Natural killer cell (primary cell): Measurements from ENCODE around the gene CENPB. TPM values are rescaled to one million over a fixed set of nuclear protein-coding genes. Genes with fewer than 3 reads are reported as not detected.

Source experiments
- ATAC-seq, 3 donors: fragments of 150-1000 bp in 2 of 3; fragments of 200-7000 bp in 1 of 3; cut with Tn5 transposase; 1 replicate in 1 of 3; 2 replicates in 2 of 3; pipeline ENCODE4 v1.10.0; 2021; ENCODE audit warnings: mild to moderate bottlenecking in 2 of 3, moderate library complexity in 2 of 3
- DNase-seq, 2 donors: peaks; one replicate each; pipeline versions ENCODE4 v3.0.0 to v3.0.0-alpha.2; 2013 to 2021; ENCODE audit warnings: mixed read lengths in 1 of 2
- H3K27ac ChIP-seq: one replicate; pipeline ENCODE4 v1.5.1; 2013; ENCODE audit warnings: mild to moderate bottlenecking, low read length
- H3K27me3 ChIP-seq: one replicate; pipeline ENCODE4 v1.6.1; 2013; ENCODE audit warnings: low read length; ENCODE audit not compliant: control insufficient read depth, insufficient read depth
- H3K36me3 ChIP-seq: one replicate; pipeline ENCODE4 v1.6.1; 2013; ENCODE audit warnings: low read length; ENCODE audit not compliant: control insufficient read depth, insufficient read depth
- H3K4me1 ChIP-seq: one replicate; pipeline ENCODE4 v1.6.1; 2013; ENCODE audit warnings: low read length; ENCODE audit not compliant: control insufficient read depth, insufficient read depth
- H3K4me3 ChIP-seq: one replicate; pipeline ENCODE4 v1.5.1; 2013; ENCODE audit warnings: low read length
- H3K9me3 ChIP-seq: one replicate; pipeline ENCODE4 v1.6.1; 2013; ENCODE audit warnings: low read length; ENCODE audit not compliant: control insufficient read depth, insufficient read depth
- H3K27ac Mint-ChIP-seq, 2 donors: one replicate each; pipeline ENCODE4 v1.8.0; 2022; ENCODE audit warnings: mild to moderate bottlenecking in 2 of 2, mixed read lengths in 2 of 2, moderate library complexity in 1 of 2
- H3K27me3 Mint-ChIP-seq, 2 donors: one replicate each; pipeline ENCODE4 v1.8.0; 2022; ENCODE audit warnings: low read depth in 2 of 2, mixed read lengths in 2 of 2
- H3K36me3 Mint-ChIP-seq: one replicate; pipeline ENCODE4 v1.8.0; 2022; ENCODE audit warnings: mixed read lengths
- H3K4me1 Mint-ChIP-seq, 2 donors: one replicate each; pipeline ENCODE4 v1.8.0; 2022; ENCODE audit warnings: mixed read lengths in 2 of 2
- H3K4me3 Mint-ChIP-seq: one replicate; pipeline ENCODE4 v1.8.0; 2022; ENCODE audit warnings: mild to moderate bottlenecking, moderate library complexity, mixed read lengths
- H3K9me3 Mint-ChIP-seq, 2 donors: one replicate each; pipeline ENCODE4 v1.8.0; 2022; ENCODE audit warnings: mixed read lengths in 2 of 2
- WGBS: methylation state at CpG from one replicate; pipeline ENCODE4 v1.1.7; 2013; ENCODE audit warnings: missing lambda C conversion rate; ENCODE audit not compliant: insufficient coverage; 5-methylcytosine and 5-hydroxymethylcytosine counted together
- intact Hi-C: fragments of 100-400 bp; cut with micrococcal nuclease; formaldehyde crosslinking; loops from one replicate; pipeline ENCODE4 v1.14.2; 2022
- total RNA-seq, 4 donors: library from RNA; stranded (reverse); fragments of 120-200 nt in 1 of 4; gene quantifications; one replicate each; pipeline versions ENCODE4 v1.2.3 to v1.2.4, GENCODE V29; 2013 to 2022
- TF ChIP-seq, protein P1 (sequence below): fragments of 200-600 bp; IDR thresholded peaks from one replicate; pipeline ENCODE4 v1.8.0; 2022; ENCODE audit warnings: antibody characterized with exemption

The CENPB gene
- total RNA-seq, 3 donors from 2014 or later (not counting 1 experiment from before 2014, with no cell fraction given), result 46.7 to 62.6 (median 55.4) TPM

DNA sequence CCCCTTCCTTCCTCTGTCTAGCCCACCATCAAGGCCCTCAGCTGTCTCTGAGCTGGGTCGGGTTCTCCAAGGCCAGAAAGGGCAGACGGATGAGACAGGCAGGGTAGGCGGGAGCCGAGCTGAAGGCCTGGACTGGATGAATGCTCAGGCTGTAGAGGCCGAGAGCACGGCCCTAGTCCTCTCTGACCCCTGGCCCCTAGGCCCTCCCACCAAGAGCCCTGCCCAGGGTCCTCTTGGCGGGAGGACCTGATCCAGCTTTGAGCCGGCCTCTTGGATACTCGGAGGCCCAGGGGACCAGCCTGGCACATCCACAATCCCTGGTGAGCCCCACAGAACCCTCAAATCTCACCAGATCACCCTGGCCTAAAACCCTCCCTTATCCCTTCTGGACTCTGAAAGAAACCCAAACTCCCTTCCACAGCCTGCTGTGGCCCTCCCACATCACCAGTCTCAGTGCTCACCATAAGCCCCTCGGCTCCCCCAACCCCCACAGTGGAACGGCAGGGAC lies 27.2 kb downstream of the CENPB start:
- WGBS, result 86% methylated on average over 11 of the region's 11 CpGs
- no peak for DNase-seq
- TF ChIP-seq, protein P1, sequence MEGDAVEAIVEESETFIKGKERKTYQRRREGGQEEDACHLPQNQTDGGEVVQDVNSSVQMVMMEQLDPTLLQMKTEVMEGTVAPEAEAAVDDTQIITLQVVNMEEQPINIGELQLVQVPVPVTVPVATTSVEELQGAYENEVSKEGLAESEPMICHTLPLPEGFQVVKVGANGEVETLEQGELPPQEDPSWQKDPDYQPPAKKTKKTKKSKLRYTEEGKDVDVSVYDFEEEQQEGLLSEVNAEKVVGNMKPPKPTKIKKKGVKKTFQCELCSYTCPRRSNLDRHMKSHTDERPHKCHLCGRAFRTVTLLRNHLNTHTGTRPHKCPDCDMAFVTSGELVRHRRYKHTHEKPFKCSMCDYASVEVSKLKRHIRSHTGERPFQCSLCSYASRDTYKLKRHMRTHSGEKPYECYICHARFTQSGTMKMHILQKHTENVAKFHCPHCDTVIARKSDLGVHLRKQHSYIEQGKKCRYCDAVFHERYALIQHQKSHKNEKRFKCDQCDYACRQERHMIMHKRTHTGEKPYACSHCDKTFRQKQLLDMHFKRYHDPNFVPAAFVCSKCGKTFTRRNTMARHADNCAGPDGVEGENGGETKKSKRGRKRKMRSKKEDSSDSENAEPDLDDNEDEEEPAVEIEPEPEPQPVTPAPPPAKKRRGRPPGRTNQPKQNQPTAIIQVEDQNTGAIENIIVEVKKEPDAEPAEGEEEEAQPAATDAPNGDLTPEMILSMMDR, result no peak
- H3K9me3 Mint-ChIP-seq, result no peaks in the 10 kb centered on the region
- H3K4me3 ChIP-seq, result no peak overlapping the region
- H3K27me3 Mint-ChIP-seq, result no peaks in the 10 kb centered on the region
- no peaks in the 10 kb centered on the region for H3K36me3 Mint-ChIP-seq
- H3K27me3 ChIP-seq, result no peaks in the 10 kb centered on the region
- no peak for ATAC-seq
- H3K4me1 ChIP-seq, result peaks cover 7% of the 10 kb centered on the region
- H3K36me3 ChIP-seq, result no peaks in the 10 kb centered on the region
- H3K4me3 Mint-ChIP-seq, result no peak overlapping the region
- no peaks in the 10 kb centered on the region for H3K9me3 ChIP-seq
- H3K27ac ChIP-seq, result no peak overlapping the region
- H3K4me1 Mint-ChIP-seq, result no peaks in the 10 kb centered on the region
- intact Hi-C loops, result no loop called here
- H3K27ac Mint-ChIP-seq, result no peak overlapping the region

DNA sequence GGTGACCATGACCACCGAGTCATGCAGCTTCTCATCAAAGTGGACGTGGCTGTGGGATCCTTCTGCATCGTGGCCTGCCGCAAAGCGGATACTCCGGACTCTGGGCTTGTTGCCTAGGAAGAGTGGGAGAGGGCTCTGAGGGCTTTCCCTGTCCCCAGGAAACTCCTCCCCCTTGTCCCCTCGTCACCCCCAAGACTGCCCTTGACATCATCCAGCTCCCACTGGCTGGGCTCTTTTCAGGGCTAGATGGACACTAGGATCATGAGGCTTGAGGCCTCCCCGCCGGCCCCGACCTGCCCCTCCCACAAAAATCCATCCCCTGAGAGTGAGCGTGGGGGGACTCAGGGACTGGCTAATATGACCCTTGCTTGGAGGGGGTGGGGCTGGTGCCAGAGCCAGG lies 28.0 kb downstream of the CENPB start:
- Mint-ChIP-seq H3K9me3 (no peaks in the 10 kb centered on the region), H3K27ac (no peak overlapping the region), H3K4me1 (no peaks in the 10 kb centered on the region), H3K4me3 (no peak overlapping the region), H3K27me3 (no peaks in the 10 kb centered on the region), H3K36me3 (no peaks in the 10 kb centered on the region)
- Histone ChIP-seq H3K9me3 (no peaks in the 10 kb centered on the region), H3K4me1 (no peaks in the 10 kb centered on the region), H3K27ac (no peak overlapping the region), H3K4me3 (no peak overlapping the region), H3K27me3 (no peaks in the 10 kb centered on the region), H3K36me3 (no peaks in the 10 kb centered on the region)
- ATAC-seq (no peak), DNase-seq (no peak)
- intact Hi-C loops, result no loop called here
- TF ChIP-seq, protein P1, result no peak
- 90% methylated on average over 8 of the region's 11 CpGs for WGBS

DNA sequence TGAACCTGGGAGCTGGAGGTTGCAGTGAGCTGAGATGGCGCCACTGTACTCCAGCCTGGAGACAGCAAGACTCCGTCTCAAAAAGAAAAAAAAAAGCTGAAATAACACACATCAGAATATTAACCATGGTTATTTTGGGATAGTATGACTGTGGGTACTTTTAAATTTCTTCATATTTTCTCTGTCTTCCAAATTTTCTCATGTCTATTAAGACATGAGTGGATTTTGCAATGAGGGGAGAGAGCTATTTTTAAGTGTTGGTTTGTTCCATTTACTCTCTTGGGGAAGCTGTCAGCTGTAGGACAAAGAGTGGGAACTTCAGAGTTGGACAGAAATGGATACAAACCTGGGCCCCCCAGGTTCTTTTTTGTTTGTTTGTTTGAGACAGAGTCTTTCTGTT lies 29.3 kb downstream of the CENPB start:
- Mint-ChIP-seq H3K4me1 (peaks cover 0 to under 1% of the 10 kb centered on the region in 2 donors), H3K4me3 (no peak overlapping the region), H3K36me3 (no peaks in the 10 kb centered on the region), H3K27me3 (no peaks in the 10 kb centered on the region), H3K27ac (no peak overlapping the region), H3K9me3 (no peaks in the 10 kb centered on the region)
- intact Hi-C loops, result no loop called here
- H3K36me3 ChIP-seq, result no peaks in the 10 kb centered on the region
- no peaks in the 10 kb centered on the region for H3K27me3 ChIP-seq
- TF ChIP-seq, protein P1, result no peak
- no CpG with 5 or more reads among the region's 2 CpGs for WGBS
- no peak overlapping the region for H3K27ac ChIP-seq
- no peak overlapping the region for H3K4me3 ChIP-seq
- ATAC-seq, result no peak
- no peaks in the 10 kb centered on the region for H3K4me1 ChIP-seq
- DNase-seq, result no peak
- no peaks in the 10 kb centered on the region for H3K9me3 ChIP-seq

DNA sequence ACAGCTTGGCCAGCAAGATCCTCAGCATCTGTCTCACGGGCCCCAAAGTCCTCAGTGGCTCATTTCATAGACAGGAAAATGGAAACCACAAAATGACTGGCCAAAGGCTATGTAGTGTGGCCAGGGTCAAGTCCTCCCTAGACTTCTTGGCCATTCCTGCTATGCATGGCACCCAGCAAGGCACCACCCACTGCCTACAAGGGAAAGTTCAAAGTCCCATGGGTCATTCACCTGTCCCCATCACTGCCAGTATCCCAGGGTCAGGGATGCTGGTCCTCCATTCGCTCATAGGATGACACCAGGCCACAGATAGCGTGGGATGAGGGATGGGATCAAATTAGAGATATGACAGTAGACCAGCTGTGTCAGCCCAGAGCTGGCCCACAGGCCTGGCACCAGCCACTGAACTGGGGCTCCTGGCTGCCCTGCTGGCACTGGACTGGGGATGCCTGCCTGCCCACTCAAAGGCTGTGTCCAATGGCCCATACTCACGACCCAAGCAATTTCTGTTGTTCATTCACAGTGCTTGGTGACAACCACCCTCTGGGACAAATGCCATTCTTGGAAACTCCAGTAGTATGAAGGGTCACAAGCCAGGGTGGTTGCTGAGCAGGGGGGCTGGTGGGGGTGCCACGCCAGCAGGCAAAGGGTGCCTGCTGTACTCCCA lies 30.6 kb downstream of the CENPB start:
- no peaks in the 10 kb centered on the region for H3K9me3 Mint-ChIP-seq
- intact Hi-C loops, result no loop called here
- H3K27me3 Mint-ChIP-seq, result no peaks in the 10 kb centered on the region
- H3K4me1 ChIP-seq, result no peaks in the 10 kb centered on the region
- H3K4me3 Mint-ChIP-seq, result no peak overlapping the region
- H3K27ac ChIP-seq, result no peak overlapping the region
- no peaks in the 10 kb centered on the region for H3K9me3 ChIP-seq
- H3K36me3 Mint-ChIP-seq, result no peaks in the 10 kb centered on the region
- H3K4me3 ChIP-seq, result no peak overlapping the region
- H3K27ac Mint-ChIP-seq, result no peak overlapping the region
- no peaks in the 10 kb centered on the region for H3K27me3 ChIP-seq
- ATAC-seq (no peak), DNase-seq (no peak)
- WGBS, result 88% methylated on average over 5 of the region's 5 CpGs
- H3K36me3 ChIP-seq, result no peaks in the 10 kb centered on the region
- H3K4me1 Mint-ChIP-seq, result peaks cover 0 to 4% of the 10 kb centered on the region in 2 donors
- TF ChIP-seq, protein P1, result no peak
